ENCODE measurements around the gene CDHR5. TPM values are rescaled to one million over a fixed set of nuclear protein-coding genes. Genes with fewer than 3 reads are reported as not detected.
A peak's percentile ranks its signal among the peaks of the same experiment; 100 is the strongest.

The CDHR5 gene
- total and polyA plus RNA-seq, 9 of the 15 experiments (the other 6 are each of a cell fraction or from before 2014, with no cell fraction given) = 0.16 TPM; not detected in 8

GRCh38 chr11:601573-602245 is 23.0 kb downstream of the CDHR5 start:
- no peak for DNase-seq (ENCODE audit: extremely low read depth in 1 of 4, low spot score in 3 of 4)
- no peak overlapping the region for H3K4me3 ChIP-seq
- POLR2A ChIA-PET = interaction anchor here (1.0 to 1.7 kb wide), 3 partner anchors 11 to 141 kb away, joined by 3 to 5 read pairs (median 4); no protein-coding TSS in a partner anchor
- H3K4me2 ChIP-seq (ENCODE audit: insufficient read depth, low read length) = no peak overlapping the region
- FAIRE-seq = no peak
- no peaks in the 10 kb centered on the region for H4K20me1 ChIP-seq (replicated peaks; ENCODE audit: control insufficient read depth, insufficient read depth, low read length)
- peak overlapping the region in 1 of 2 experiments; percentile 43; a peak in 1 of 4 replicates for H3K9ac ChIP-seq (ENCODE audit: insufficient read depth in 1 of 2, low read depth in 2 of 2, low read length in 2 of 2)
- H2AFZ ChIP-seq (ENCODE audit: low read depth, low read length) = no peak overlapping the region
- WGBS (ENCODE audit: insufficient coverage, low coverage, missing lambda C conversion rate) = 97% methylated on average over 21 of the region's 23 CpGs
- intact Hi-C loops (cut with micrococcal nuclease) (no loop called here), in situ Hi-C loops (cut with MboI) (no loop called here)
- H3K27ac ChIP-seq (ENCODE audit: extremely low read depth, low read depth, low read length) = no peak overlapping the region
- no TSS peak for BruUV-seq (replicated peaks)
- no peaks in the 10 kb centered on the region for H3K9me1 ChIP-seq (ENCODE audit: control insufficient read depth, insufficient read depth, low read length)
- peaks cover 89% of the 10 kb centered on the region for H3K36me3 ChIP-seq (ENCODE audit: control insufficient read depth, insufficient read depth, low read length)
- no peaks in the 10 kb centered on the region for H3K9me3 ChIP-seq (replicated peaks; ENCODE audit: control insufficient read depth, insufficient read depth, low read depth, low read length)
- ATAC-seq = no peak
- H3K79me2 ChIP-seq (ENCODE audit: control insufficient read depth, insufficient read depth, low read length) = no peaks in the 10 kb centered on the region; the same call in 2 of the 3 replicates
- no peaks in the 10 kb centered on the region for H3K27me3 ChIP-seq (ENCODE audit: control insufficient read depth in 2 of 2, insufficient read depth in 2 of 2, low read length in 2 of 2)
- TF ChIP-seq POLR2G (IDR thresholded peaks at IDR 0.05; ENCODE audit: low read depth, low read length) (peak; percentile 50; the same call in 1 of the 2 replicates), SFPQ (IDR thresholded peaks at IDR 0.05; ENCODE audit: low read depth, low read length) (no peak)
- CTCF ChIA-PET (ENCODE audit: low intra/inter-chr PET ratio) = no interaction called here
- peaks cover 0 to 13% of the 10 kb centered on the region in 2 experiments; a peak in 1 of 5 replicates for H3K4me1 ChIP-seq (replicated peaks in 1 of 2; ENCODE audit: control insufficient read depth in 2 of 2, insufficient read depth in 2 of 2, low read length in 2 of 2)
